Muscle of back (tissue), 11 donors: Measurements from ENCODE around the gene RHCE. TPM values are rescaled to one million over a fixed set of nuclear protein-coding genes. Genes with fewer than 3 reads are reported as not detected.
"Not testable (repeated sequence)": the region's sequence is repeated elsewhere in the genome, so short reads cannot be mapped to it uniquely, and the experiment has no call there.

Source experiments
- DNase-seq, 3 donors: peaks; one replicate each; pipeline versions ENCODE4 v3.0.0 to v3.0.0-alpha.2; 2013
- polyA plus RNA-seq, 10 donors: library from polyadenylated mRNA; unstranded; fragments of 120-200 nt; gene quantifications; one replicate each; pipeline ENCODE4 v1.2.1, GENCODE V29; 2013; ENCODE audit not compliant: insufficient read length in 10 of 10

Gene RHCE
- polyA plus RNA-seq, 10 donors: 0.47 to 3.1 (median 1.3) TPM

GRCh38 chr1:25349606-25350005 lies 71.0 kb downstream of the RHCE start:
- DNase-seq: no peak

- no peak for DNase-seq
Measured at GRCh38 chr1:25347556-25347955, 73.1 kb downstream of the RHCE start.

- DNase-seq: peak in 1 of 3 donors; percentile 72
Measured at GRCh38 chr1:25343872-25344271, 76.8 kb downstream of the RHCE start.

GRCh38 chr1:25342846-25343245 lies 77.8 kb downstream of the RHCE start:
- no peak for DNase-seq

- no peak for DNase-seq
Measured at GRCh38 chr1:25341746-25342145, 78.9 kb downstream of the RHCE start.

- DNase-seq: peak in 1 of 3 donors; percentile 16
Measured at GRCh38 chr1:25338986-25339385, 81.6 kb downstream of the RHCE start.

GRCh38 chr1:25338188-25338981 lies 82.2 kb downstream of the RHCE start, which contains the start of gene TMEM50A:
TSS of gene TMEM50A (plus strand) at chr1:25338334. CDS start at chr1:25340487, 2,153 bp downstream.
- peak; percentile 85 to 96 (median 90) for DNase-seq

GRCh38 chr1:25337483-25338187 lies 83.0 kb downstream of the RHCE start:
- DNase-seq: peak in 1 of 3 donors; percentile 67

- peak in 1 of 3 donors; percentile 29 for DNase-seq
Measured at GRCh38 chr1:25336922-25337354, 83.7 kb downstream of the RHCE start.

- peak in 1 of 3 donors; percentile 36 for DNase-seq
Measured at GRCh38 chr1:25329950-25330349, 90.7 kb downstream of the RHCE start.

GRCh38 chr1:25329336-25329735 lies 91.3 kb downstream of the RHCE start:
- not testable (repeated sequence) for DNase-seq

GRCh38 chr1:25328791-25329185 lies 91.8 kb downstream of the RHCE start:
- not testable (repeated sequence) for DNase-seq

GRCh38 chr1:25327864-25328790 lies 92.5 kb downstream of the RHCE start:
- not testable (repeated sequence) for DNase-seq

GRCh38 chr1:25324407-25324806 lies 96.2 kb downstream of the RHCE start:
- DNase-seq: not testable (repeated sequence)

GRCh38 chr1:25322127-25322526 lies 98.5 kb downstream of the RHCE start:
- not testable (repeated sequence) for DNase-seq

GRCh38 chr1:25320314-25320938 lies 100.2 kb downstream of the RHCE start:
- peak in 1 of 3 donors; percentile 90 for DNase-seq

GRCh38 chr1:25312806-25313470 lies 107.7 kb downstream of the RHCE start:
- DNase-seq: not testable (repeated sequence)
